ENCODE results near the gene SDK1. TPM values are rescaled to one million over a fixed set of nuclear protein-coding genes. Genes with fewer than 3 reads are reported as not detected.

Gene SDK1
- total RNA-seq, 2 experiments from 2014 or later = 0.03 to 0.05 TPM

GRCh38 chr7:3844540-3845151 is 543.6 kb downstream of the SDK1 start:
- Mint-ChIP-seq H3K36me3 (ENCODE audit: low read depth) (no peaks in the 10 kb centered on the region), H3K4me1 (ENCODE audit: low read depth) (no peaks in the 10 kb centered on the region), H3K27ac (no peak overlapping the region), H3K27me3 (ENCODE audit: low read depth) (no peaks in the 10 kb centered on the region), H3K4me3 (no peak overlapping the region), H3K9me3 (ENCODE audit: insufficient read depth) (no peaks in the 10 kb centered on the region)
- DNase-seq (no peak), ATAC-seq (no peak)
- CTCF ChIA-PET = no interaction called here
- POLR2A ChIA-PET = no interaction called here

- POLR2A ChIA-PET = no interaction called here
- ATAC-seq = no peak
These were observed 545.7 kb downstream of the SDK1 start for GRCh38 chr7:3846738-3847137.

GRCh38 chr7:3847336-3847735 is 546.3 kb downstream of the SDK1 start:
- POLR2A ChIA-PET = no interaction called here
- DNase-seq (no peak), ATAC-seq (no peak)
- Mint-ChIP-seq H3K27me3 (ENCODE audit: low read depth) (no peaks in the 10 kb centered on the region), H3K4me3 (no peak overlapping the region), H3K27ac (no peak overlapping the region), H3K9me3 (ENCODE audit: insufficient read depth) (no peaks in the 10 kb centered on the region), H3K4me1 (ENCODE audit: low read depth) (no peaks in the 10 kb centered on the region), H3K36me3 (ENCODE audit: low read depth) (no peaks in the 10 kb centered on the region)
- CTCF ChIA-PET = no interaction called here

More at GRCh38 chr7:3846738-3847137, 545.7 kb downstream of the SDK1 start:
- H3K27ac Mint-ChIP-seq = no peak overlapping the region
- H3K27me3 Mint-ChIP-seq (ENCODE audit: low read depth) = no peaks in the 10 kb centered on the region
- no peaks in the 10 kb centered on the region for H3K36me3 Mint-ChIP-seq (ENCODE audit: low read depth)
- no peaks in the 10 kb centered on the region for H3K9me3 Mint-ChIP-seq (ENCODE audit: insufficient read depth)
- H3K4me1 Mint-ChIP-seq (ENCODE audit: low read depth) = no peaks in the 10 kb centered on the region
- H3K4me3 Mint-ChIP-seq = no peak overlapping the region
- CTCF ChIA-PET = no interaction called here
- DNase-seq = no peak

- H3K4me3 Mint-ChIP-seq = no peak overlapping the region
- DNase-seq = no peak
- ATAC-seq = no peak
- H3K36me3 Mint-ChIP-seq (ENCODE audit: low read depth) = no peaks in the 10 kb centered on the region
- no peaks in the 10 kb centered on the region for H3K4me1 Mint-ChIP-seq (ENCODE audit: low read depth)
- no peak overlapping the region for H3K27ac Mint-ChIP-seq
- ChIA-PET CTCF (no interaction called here), POLR2A (no interaction called here)
- peaks cover 4% of the 10 kb centered on the region for H3K27me3 Mint-ChIP-seq (ENCODE audit: low read depth)
- H3K9me3 Mint-ChIP-seq (ENCODE audit: insufficient read depth) = no peaks in the 10 kb centered on the region
These were observed 558.4 kb downstream of the SDK1 start for GRCh38 chr7:3859431-3859830.

- Mint-ChIP-seq H3K36me3 (ENCODE audit: low read depth) (no peaks in the 10 kb centered on the region), H3K4me3 (no peak overlapping the region), H3K9me3 (ENCODE audit: insufficient read depth) (no peaks in the 10 kb centered on the region), H3K4me1 (ENCODE audit: low read depth) (no peaks in the 10 kb centered on the region), H3K27ac (no peak overlapping the region), H3K27me3 (ENCODE audit: low read depth) (no peaks in the 10 kb centered on the region)
- CTCF ChIA-PET = no interaction called here
- DNase-seq (no peak), ATAC-seq (no peak)
- POLR2A ChIA-PET = no interaction called here
These were observed 559.9 kb downstream of the SDK1 start for GRCh38 chr7:3860932-3861331.

- no peaks in the 10 kb centered on the region for H3K9me3 Mint-ChIP-seq (ENCODE audit: insufficient read depth)
- POLR2A ChIA-PET = no interaction called here
- H3K36me3 Mint-ChIP-seq (ENCODE audit: low read depth) = no peaks in the 10 kb centered on the region
- no peaks in the 10 kb centered on the region for H3K4me1 Mint-ChIP-seq (ENCODE audit: low read depth)
- no peak overlapping the region for H3K4me3 Mint-ChIP-seq
- DNase-seq (no peak), ATAC-seq (no peak)
- CTCF ChIA-PET = no interaction called here
- H3K27me3 Mint-ChIP-seq (ENCODE audit: low read depth) = no peaks in the 10 kb centered on the region
- H3K27ac Mint-ChIP-seq = no peak overlapping the region
These were observed 560.3 kb downstream of the SDK1 start for GRCh38 chr7:3861386-3861785.

GRCh38 chr7:3861941-3862340 is 560.9 kb downstream of the SDK1 start:
- ATAC-seq = no peak
- CTCF ChIA-PET = no interaction called here
- no peak for DNase-seq

GRCh38 chr7:3862774-3863173 is 561.7 kb downstream of the SDK1 start:
- Mint-ChIP-seq H3K36me3 (ENCODE audit: low read depth) (no peaks in the 10 kb centered on the region), H3K4me3 (no peak overlapping the region), H3K27me3 (ENCODE audit: low read depth) (no peaks in the 10 kb centered on the region), H3K4me1 (ENCODE audit: low read depth) (no peaks in the 10 kb centered on the region), H3K9me3 (ENCODE audit: insufficient read depth) (no peaks in the 10 kb centered on the region), H3K27ac (no peak overlapping the region)
- ChIA-PET POLR2A (no interaction called here), CTCF (no interaction called here)
- ATAC-seq (no peak), DNase-seq (no peak)

More at GRCh38 chr7:3861941-3862340, 560.9 kb downstream of the SDK1 start:
- Mint-ChIP-seq H3K4me1 (ENCODE audit: low read depth) (no peaks in the 10 kb centered on the region), H3K4me3 (no peak overlapping the region), H3K9me3 (ENCODE audit: insufficient read depth) (no peaks in the 10 kb centered on the region), H3K36me3 (ENCODE audit: low read depth) (no peaks in the 10 kb centered on the region), H3K27ac (no peak overlapping the region), H3K27me3 (ENCODE audit: low read depth) (no peaks in the 10 kb centered on the region)
- POLR2A ChIA-PET = no interaction called here

- Mint-ChIP-seq H3K4me1 (ENCODE audit: low read depth) (no peaks in the 10 kb centered on the region), H3K27me3 (ENCODE audit: low read depth) (no peaks in the 10 kb centered on the region), H3K9me3 (ENCODE audit: insufficient read depth) (no peaks in the 10 kb centered on the region), H3K4me3 (no peak overlapping the region), H3K36me3 (ENCODE audit: low read depth) (no peaks in the 10 kb centered on the region), H3K27ac (no peak overlapping the region)
- ChIA-PET POLR2A (no interaction called here), CTCF (no interaction called here)
- DNase-seq (no peak), ATAC-seq (no peak)
These were observed 565.2 kb downstream of the SDK1 start for GRCh38 chr7:3866277-3866676.

- DNase-seq (no peak), ATAC-seq (no peak)
- ChIA-PET POLR2A (no interaction called here), CTCF (no interaction called here)
- H3K9me3 Mint-ChIP-seq (ENCODE audit: insufficient read depth) = no peaks in the 10 kb centered on the region
- H3K36me3 Mint-ChIP-seq (ENCODE audit: low read depth) = no peaks in the 10 kb centered on the region
- H3K4me3 Mint-ChIP-seq = no peak overlapping the region
- H3K4me1 Mint-ChIP-seq (ENCODE audit: low read depth) = no peaks in the 10 kb centered on the region
- H3K27me3 Mint-ChIP-seq (ENCODE audit: low read depth) = peaks cover 2% of the 10 kb centered on the region
- no peak overlapping the region for H3K27ac Mint-ChIP-seq
These were observed 566.8 kb downstream of the SDK1 start for GRCh38 chr7:3867863-3868262.

GRCh38 chr7:3879355-3880075 is 578.5 kb downstream of the SDK1 start:
- no peaks in the 10 kb centered on the region for H3K36me3 Mint-ChIP-seq (ENCODE audit: low read depth)
- H3K4me1 Mint-ChIP-seq (ENCODE audit: low read depth) = no peaks in the 10 kb centered on the region
- ChIA-PET POLR2A (no interaction called here), CTCF (no interaction called here)
- H3K9me3 Mint-ChIP-seq (ENCODE audit: insufficient read depth) = no peaks in the 10 kb centered on the region
- H3K27ac Mint-ChIP-seq = no peak overlapping the region
- no peaks in the 10 kb centered on the region for H3K27me3 Mint-ChIP-seq (ENCODE audit: low read depth)
- ATAC-seq (no peak), DNase-seq (no peak)
- no peak overlapping the region for H3K4me3 Mint-ChIP-seq

- H3K9me3 Mint-ChIP-seq (ENCODE audit: insufficient read depth) = no peaks in the 10 kb centered on the region
- H3K27ac Mint-ChIP-seq = no peak overlapping the region
- ATAC-seq (no peak), DNase-seq (no peak)
- no peaks in the 10 kb centered on the region for H3K4me1 Mint-ChIP-seq (ENCODE audit: low read depth)
- CTCF ChIA-PET = interaction anchor here (0.8 kb wide), 1 partner anchor 19 kb away, joined by 3 read pairs; no protein-coding TSS in a partner anchor
- H3K4me3 Mint-ChIP-seq = no peak overlapping the region
- POLR2A ChIA-PET = no interaction called here
- no peaks in the 10 kb centered on the region for H3K27me3 Mint-ChIP-seq (ENCODE audit: low read depth)
- no peaks in the 10 kb centered on the region for H3K36me3 Mint-ChIP-seq (ENCODE audit: low read depth)
These were observed 579.4 kb downstream of the SDK1 start for GRCh38 chr7:3880228-3880987.

All from activated CD8-positive, alpha-beta T cell treated with anti-CD3 and anti-CD28 coated beads, Interleukin-2, amount 10 ng/mL, durations not matched to agents 7 days and 5 days (primary cell).